Stimulated activated CD4-positive, alpha-beta T cell treated with anti-CD3 and anti-CD28 coated beads, Interleukin-1b, Interleukin-23, amount 100 ng/mL, for 1 hour (primary cell): Measurements from ENCODE around the gene CCDC102A.

Experiments used
- DNase-seq, 2 donors: peaks; one replicate each; pipeline ENCODE4 v3.0.0-alpha.2; 2020; ENCODE audit warnings: low read depth in 2 of 2

Gene CCDC102A

DNA sequence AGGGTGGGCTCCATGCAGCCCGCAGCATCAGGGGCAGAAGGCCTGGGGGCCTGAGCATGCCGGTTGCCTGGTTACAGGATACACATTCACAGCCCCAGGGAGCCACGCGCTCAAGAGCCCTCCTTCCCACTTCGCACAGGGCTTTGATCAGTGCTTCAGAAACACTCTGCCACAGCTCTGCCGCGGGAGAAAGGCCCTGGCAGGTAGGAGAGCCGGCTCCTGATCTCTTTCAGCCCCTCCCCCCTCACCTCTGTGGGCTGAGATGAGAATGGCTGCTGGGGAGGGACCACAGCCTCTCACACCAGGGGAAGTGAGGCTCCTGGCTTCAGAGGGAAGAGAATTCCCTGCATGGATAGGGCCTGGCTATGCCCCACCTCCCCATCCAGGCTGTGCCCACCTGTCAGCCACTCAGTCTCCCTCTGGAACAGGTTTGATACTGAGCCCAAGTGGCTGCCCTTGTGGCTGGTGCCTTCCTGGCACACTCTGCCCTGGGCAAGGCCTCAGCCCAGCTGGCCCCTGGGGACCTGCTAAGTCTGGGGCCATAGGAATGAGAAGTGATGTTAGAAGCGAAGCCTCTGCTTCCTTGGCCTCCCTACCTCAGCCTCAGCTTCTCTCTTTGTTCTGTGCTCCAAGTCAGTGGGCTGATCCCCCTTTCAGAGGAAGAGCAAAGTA is 58.7 kb downstream of the CCDC102A start:
- no peak for DNase-seq

DNA sequence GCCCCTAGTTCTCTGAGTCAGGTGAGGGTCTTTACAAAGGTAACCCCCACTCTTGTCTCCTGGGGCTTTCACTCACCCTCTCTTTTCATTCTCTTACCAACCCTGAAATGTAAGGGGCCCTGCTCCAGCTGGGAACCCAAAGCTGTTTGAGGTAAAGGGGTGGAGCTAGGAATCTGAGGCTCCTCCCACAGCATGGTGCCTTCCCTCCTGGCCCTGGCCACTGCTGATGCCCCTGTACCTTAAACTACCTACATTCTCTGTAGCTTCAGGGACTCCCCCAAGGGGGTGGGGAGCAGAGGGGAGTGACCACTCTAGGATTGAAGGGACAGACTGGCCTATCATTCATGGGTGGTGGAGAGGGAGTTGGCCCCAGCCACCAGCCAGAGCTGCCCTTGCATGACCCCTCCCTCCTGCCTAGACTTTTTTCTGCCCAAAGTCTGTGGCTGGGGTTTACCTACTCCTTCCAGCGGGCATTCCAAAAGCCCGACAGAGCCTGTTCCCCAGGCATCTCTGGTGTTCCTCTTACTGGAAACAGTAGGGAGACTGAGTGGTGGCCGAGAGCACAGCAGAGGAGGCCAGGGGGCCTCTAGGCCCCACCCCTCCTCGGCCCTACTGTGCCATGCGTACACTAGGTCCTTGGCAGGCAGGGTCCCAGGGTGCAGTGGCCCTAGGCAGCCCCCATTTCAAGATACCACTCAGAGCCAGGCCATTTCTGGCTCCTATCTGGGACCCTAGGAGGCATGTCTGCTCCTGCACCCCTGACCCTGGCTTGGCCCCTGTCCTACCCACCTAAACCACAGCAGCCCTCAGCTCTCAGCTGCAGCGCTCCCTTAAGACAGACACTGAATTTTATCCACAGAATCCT is 59.6 kb downstream of the CCDC102A start:
- no peak for DNase-seq

DNA sequence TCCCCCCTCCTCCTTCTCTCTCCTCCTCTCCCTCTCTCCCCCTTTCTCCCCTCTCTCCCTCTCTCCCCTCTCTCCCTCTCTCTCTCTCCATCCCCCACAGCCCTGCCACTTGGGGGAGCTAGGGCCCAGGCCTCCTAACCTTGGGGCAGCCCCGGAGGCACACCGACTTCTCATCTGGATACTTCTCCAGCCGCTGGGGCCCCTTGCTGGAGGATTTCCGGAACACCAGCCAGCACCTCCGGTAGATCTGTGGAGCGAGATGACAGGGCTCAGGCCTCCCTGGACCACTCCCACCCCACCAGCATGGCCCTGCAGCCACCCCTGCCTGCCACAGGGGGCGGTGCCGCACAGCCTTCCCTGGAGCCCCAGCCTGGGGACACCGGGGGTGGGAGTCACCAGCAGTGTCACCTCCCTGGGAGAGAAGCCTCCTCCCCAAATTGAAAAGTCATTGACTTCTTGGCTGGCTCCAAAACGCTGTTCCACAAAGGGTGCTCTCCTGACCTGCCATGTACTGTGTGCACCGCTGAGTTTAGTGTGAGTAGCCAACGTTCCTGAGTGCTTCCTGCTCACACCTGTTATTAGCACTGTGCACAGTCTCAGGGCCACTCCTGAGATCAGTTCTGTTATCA is 60.5 kb downstream of the CCDC102A start:
- DNase-seq: peak; percentile 7 to 47

DNA sequence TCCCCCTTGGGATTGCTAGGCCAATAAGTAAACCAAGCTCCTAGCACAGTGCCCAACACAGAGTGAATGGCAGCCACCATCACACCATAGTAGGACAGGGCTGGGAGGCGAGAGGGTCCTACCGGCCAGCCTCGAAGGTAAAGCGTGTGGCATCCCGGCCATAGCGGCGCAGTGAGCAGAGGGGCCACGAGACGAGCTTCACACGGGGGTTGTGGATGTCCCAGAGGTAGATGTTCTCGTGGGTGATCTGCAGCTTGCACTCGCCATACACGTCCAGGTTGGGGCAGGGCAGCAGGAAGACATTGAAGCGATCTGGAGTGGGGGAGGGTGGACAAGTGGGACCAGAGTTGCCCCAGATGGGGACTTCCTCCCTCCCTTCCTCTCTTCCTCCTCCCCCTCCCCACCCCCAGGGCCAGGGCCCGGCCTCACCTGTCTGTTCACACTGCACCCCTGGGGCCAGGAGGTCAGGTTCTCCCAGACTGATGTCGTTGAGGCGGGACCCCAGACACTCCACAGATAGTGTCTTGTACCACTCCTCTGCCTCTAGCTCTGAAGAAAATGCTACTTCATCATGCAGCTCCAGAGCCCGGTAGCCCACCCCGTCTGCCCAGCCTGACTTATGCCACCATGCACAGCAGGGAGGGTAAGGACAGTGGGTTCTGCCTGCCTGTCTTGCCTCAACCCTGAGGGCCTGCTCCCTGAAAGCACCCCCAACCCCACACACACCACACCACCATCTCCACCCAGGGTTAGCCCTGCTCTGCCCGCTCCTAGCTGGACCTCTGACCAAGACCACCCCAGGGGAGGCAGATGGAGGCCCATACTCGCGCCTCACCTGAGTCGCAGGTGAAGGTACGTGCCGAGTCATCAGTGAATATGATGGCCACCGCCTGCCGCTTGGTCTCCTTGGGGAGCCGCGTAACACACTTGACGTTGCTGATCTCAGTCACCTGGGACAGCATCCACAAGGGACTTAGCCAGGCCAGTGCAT is 61.4 kb downstream of the CCDC102A start:
- no peak for DNase-seq

DNA sequence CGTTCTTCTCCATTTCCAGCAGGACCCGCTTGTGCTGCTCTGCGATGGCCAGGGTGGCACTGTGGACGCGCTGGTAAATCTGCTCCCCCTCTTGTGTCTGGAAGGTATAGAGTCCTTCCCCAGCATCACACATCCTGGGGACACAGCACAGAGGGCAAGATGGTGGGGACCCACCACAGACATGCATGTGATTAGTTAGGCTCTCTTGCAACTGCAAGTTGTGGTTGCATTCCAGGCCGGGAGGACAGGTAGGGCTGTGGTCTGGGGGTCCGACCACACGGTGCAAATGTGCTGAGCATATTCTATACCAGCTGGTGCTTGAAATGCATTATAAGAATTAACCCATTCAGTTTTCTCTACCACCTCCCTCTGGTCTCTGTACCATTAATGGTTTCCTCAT is 62.5 kb downstream of the CCDC102A start:
- no peak for DNase-seq

DNA sequence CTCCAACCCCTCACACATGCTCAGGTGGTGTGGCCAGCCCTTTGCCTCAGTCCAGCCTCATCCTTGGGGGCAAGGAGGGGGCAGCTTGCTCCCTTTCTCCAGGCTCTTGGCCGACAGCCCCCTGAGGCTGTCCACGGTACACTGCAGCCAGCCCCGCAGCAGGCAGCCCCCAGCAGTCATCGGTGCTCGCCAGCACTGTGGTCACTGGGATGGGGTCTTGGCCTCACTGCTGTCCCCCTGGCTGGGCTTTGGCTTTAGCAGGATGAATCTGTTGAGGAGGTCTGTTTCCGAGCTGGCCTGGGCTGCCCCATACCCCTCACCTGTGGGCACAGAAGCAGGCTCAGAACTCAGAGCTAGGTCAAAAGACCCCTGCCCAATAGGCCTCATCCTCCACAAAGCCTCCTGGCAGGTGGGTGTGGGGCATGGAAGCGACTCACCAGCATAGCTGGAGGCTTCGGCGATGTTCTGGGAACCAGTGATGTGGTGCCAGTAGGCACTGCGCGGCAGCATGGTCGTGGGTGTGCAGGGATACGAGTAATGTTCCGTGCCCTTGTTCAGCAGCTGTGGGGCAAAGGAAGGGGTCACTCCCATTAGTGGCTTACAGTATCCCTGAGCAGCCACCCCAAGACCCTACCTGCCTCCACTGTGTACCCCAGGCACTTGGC is 63.1 kb downstream of the CCDC102A start:
- no peak for DNase-seq

DNA sequence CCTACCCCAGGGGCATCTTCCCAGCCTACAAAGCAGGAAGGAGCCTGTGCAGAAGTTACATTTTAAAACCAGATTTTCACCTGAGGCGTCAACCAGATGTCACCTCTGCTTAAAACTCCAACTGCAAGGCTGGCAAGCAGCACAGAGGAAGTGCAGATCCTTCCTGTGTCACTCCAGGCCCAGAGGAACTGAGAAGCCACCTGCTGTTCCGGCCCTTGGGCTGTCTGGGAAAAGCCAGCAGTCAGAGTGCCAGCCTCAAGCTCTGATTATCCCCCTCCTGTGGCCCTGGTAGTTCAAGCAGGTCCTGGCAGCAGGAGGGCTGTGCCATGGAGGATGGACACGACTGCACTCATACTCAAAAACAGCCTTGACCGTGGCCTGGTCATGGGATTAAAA is 63.7 kb downstream of the CCDC102A start:
- DNase-seq: no peak

DNA sequence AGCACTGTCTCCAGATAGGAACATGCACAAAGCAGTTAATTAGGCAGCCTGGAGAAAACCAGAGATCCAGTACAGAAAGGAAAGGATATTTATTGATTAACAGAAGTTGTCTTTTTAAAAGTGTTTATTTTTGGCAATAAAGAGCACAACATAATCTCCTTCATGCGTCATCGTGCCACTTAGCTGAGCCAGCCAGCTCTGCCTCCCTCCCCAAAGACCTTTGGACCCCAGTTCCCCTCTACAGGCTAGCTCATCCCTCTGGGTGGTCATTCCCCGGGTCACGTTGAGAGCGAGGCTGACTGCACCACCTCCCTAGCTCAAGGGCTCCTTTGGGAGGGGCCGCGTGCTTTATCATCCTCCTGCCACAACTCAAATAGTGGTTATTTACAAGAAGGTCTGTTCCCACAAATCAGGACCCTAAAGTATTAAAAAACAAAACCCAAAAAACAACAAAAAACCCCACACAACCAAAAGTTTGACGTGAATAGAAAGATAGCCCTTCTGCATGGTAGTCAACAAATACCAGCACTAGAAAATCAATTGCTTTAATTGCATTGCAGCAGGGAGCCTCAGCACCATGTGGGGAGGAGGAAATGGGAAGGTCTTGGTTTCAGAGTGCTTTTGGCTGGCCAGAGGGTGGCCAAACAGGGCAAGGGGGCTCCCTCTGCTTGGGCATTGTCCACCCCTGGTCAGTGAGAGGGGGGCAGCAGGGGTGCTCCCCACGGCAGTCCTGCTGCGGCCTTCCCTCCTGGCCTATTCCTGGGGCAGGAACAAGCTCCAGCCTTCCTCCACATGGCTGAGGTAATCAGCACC is 64.3 kb downstream of the CCDC102A start:
- no peak for DNase-seq

DNA sequence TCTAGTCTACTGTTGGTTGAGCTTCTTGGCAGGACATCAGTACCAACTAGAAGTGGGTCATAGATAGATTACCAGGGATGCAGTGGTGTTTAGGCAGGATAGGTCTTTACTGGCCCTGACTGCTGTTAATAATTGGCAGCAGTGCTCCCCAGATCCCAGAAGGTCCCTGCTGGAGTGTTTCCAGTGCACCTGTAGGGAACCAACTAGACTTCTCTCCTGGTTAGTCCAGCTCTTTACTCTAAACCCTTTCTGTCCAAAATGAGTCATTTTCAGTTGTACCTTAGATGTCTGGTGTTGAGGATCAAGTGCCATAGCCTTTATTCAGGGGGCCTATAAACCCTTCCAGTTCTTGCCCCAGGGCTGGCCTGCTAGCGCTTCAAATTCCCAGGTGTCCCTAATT is 65.2 kb downstream of the CCDC102A start:
- no peak for DNase-seq

DNA sequence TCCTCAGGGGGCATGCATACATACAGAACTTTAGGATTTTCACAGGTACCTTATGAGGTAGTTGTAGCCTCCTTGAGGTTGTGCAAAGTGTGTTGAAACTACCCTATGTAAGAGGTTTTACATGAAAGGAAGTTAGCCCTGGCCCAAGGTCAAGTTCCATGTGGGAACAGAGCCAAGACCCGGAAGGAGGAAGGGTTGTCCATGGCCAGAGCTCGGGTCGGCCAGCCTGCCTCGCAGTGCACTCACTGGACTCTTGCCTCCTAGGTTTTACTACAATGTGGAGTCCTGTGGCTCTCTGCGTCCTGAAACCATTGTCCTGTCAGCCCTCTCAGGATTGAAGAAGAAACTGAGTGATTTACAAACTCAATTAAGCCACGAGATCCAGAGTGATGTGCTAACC is 65.7 kb downstream of the CCDC102A start:
- DNase-seq: no peak

DNA sequence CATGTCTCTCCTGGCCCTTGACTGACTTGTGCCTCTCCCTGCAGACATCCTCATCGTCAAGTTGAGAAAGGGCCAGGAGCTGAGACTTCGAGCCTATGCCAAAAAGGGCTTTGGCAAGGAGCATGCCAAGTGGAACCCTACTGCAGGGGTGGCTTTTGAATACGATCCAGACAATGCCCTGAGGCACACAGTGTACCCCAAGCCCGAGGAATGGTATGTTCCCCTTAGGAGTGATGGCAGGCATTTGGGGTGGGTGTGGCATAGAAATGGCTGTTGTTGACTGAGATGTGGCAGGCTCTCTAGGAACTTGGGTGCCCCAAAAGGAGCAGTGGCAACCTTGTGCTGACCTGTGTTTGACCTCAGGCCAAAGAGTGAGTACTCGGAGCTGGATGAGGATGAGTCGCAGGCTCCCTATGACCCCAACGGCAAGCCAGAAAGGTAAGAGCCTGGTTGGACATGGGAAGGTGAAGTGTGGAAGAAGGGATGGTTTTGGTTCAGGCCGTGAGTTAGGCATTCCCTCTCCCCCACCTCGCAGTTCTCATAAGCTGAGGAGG is 66.4 kb downstream of the CCDC102A start:
- no peak for DNase-seq

DNA sequence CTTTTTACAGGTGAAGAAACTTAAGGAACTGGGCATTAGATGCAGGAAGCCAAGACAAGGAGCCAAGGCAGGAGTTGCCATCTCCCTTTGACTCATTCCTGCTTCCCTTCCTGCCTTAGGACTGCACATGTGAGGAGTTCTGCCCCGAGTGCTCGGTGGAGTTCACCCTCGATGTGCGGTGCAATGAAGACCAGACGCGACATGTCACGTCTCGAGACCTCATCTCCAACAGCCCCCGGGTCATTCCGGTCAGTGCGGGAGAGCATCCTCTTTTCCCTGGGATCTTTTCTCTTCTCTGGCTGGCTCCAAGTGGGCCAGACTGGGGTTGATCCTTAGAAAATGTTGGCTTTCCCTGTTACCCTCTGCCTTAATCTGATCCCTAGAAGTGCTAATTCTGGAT is 67.3 kb downstream of the CCDC102A start:
- no peak for DNase-seq

DNA sequence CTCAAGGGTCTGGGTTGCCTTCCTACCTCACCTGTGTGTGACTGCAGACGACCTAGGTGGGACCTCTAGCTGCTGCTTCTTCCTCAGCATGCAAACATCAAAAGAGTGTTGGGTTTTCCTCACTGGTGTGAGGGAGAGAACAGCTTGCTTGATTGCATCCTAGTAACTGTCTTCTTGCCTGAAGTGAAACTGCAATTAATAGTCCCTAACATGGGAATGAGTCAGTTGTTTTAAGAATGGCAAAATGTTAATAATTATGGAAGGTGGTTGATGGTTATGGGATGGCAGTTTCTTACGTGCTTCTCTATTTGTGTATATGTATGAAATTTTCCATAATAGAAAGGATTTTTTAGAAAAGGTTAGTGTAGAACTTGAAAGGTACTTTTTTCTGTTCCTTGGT is 68.0 kb downstream of the CCDC102A start:
- DNase-seq: no peak

DNA sequence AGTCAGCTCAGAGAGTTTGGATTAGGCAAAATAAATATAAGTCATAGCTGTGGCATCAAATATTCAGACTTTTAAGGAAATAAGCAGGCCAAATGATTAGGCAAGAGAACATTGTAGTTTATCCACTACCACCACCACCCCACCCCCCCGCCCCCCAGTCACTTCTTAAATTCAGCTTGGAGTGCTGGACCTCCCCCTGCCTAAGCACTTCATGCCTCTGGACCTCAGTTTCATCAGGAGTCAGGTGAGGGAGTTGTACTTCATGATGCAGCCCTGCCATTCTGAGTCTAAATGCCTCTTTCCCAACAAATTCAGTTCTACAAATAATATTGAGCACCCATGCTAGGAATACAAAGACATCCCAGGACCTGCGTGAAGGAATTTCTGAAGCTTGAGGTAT is 71.8 kb downstream of the CCDC102A start:
- DNase-seq: no peak

DNA sequence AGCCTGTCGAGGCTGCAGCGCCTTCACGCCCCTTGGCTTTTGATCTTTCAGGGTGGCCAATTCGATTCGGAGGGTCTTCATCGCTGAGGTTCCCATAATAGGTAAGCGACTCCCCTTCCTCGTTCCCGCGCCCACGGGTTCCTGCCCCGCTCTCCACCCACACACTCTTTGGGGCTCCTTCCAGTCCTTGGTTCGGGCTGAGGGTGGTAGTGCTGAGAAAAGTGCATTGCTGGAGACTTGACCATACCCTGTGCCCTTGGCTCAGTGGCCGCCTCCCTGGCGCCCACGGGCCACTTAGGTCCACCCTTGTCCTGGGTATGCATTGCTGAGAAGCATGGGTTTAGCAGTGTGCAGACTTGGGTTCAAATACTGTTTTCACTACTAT is 73.4 kb downstream of the CCDC102A start:
- DNase-seq: no peak

DNA sequence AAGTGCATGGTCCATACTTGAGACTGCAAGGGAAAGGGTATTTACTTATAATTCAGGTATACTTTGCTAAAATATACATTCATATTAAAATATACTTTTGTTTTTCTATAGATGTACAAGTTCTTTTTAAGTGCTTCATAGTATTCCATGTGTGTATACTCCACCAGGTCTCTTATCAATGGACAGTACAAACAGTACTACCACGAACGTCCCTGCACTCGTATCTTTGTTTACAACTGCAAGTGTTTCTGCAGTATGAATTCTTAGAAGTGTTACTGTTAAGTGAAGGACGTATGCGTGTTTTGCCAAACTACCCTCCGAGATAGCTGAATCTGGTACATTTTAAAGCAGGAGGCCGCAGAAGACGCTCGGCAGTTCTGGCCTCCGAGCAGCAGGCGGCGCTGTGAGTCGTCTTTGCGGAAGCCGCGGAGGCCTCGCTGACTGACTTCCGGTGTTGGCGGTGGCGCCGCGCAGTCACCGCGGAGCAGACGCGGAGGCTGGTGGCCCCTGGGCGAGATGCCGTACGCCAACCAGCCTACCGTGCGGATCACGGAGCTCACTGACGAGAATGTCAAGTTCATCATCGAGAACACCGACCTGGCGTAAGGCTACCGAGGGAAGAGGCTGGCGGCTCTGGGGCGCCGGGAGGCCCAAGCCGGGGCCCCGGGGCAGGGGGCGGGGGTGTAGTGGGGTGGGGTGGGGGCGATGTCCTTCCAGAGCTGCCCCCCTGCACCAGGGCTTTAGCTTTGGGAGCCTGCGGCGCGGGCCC is 74.0 kb downstream of the CCDC102A start, which contains the start of gene POLR2C:
POLR2C (plus strand) TSS at position 471 of the 769 bp plus-strand sequence; CDS start at position 517, 46 bp downstream.
- DNase-seq: peak; percentile 77 to 89
